ENCODE results near the gene CHPT1.

GRCh38 chr12:101737476-101737875, 40.0 kb downstream of the CHPT1 start:
- TF ChIP-seq, protein P1, sequence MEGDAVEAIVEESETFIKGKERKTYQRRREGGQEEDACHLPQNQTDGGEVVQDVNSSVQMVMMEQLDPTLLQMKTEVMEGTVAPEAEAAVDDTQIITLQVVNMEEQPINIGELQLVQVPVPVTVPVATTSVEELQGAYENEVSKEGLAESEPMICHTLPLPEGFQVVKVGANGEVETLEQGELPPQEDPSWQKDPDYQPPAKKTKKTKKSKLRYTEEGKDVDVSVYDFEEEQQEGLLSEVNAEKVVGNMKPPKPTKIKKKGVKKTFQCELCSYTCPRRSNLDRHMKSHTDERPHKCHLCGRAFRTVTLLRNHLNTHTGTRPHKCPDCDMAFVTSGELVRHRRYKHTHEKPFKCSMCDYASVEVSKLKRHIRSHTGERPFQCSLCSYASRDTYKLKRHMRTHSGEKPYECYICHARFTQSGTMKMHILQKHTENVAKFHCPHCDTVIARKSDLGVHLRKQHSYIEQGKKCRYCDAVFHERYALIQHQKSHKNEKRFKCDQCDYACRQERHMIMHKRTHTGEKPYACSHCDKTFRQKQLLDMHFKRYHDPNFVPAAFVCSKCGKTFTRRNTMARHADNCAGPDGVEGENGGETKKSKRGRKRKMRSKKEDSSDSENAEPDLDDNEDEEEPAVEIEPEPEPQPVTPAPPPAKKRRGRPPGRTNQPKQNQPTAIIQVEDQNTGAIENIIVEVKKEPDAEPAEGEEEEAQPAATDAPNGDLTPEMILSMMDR (IDR thresholded peaks at IDR 0.05) = no peak
- no peak for TF ChIP-seq EP300 (IDR thresholded peaks at IDR 0.05)
